ENCODE measurements around the gene PKD2L2.
A peak's percentile ranks its signal among the peaks of the same experiment; 100 is the strongest.
"Not testable (repeated sequence)": the region's sequence is repeated elsewhere in the genome, so short reads cannot be mapped to it uniquely, and the experiment has no call there.

PKD2L2 gene

GRCh38 chr5:137932800-137933199 lies 43.5 kb downstream of the PKD2L2 start:
- Histone ChIP-seq H3K27ac (ENCODE audit: low read length) (peak overlapping the region; percentile 2), H3K4me3 (ENCODE audit: low read length in 2 of 2) (no peak overlapping the region)

DNA sequence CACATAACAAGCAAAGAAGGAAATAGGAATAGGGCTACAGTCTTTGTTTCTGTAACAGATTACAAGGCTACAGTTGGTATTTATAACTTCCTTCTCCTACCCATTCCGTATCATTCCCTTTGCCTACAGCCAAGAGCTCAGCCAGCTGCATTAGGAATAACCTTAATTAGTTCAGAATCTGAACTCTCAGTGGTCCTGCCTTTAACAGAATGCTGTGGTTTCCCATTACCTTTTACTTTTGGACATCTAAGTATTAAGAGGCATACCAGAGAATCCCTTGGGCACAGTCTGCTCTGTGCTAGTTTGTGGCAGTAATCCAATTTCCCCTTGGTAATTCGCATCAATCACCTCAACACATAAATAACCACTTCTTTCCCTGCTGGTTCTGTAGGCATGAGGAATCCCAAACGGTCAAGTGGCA lies 44.2 kb downstream of the PKD2L2 start:
- H3K9me3 ChIP-seq (ENCODE audit: control insufficient read depth in 2 of 2, low read length in 2 of 2): no peaks in the 10 kb centered on the region
- peak overlapping the region; percentile 2 for H3K27ac ChIP-seq (ENCODE audit: low read length)
- no peak overlapping the region for H3K4me3 ChIP-seq (ENCODE audit: low read length in 2 of 2)
- no peak overlapping the region for H3K9ac ChIP-seq (ENCODE audit: low read length in 2 of 2)
- peaks cover 2% of the 10 kb centered on the region for H3K4me1 ChIP-seq (ENCODE audit: control insufficient read depth, insufficient read depth, low read length)
- H3K36me3 ChIP-seq (ENCODE audit: control insufficient read depth in 2 of 2, insufficient read depth in 2 of 2, low read length in 2 of 2): peaks cover 3 to 5% of the 10 kb centered on the region in 2 donors
- no peaks in the 10 kb centered on the region for H3K27me3 ChIP-seq (ENCODE audit: control insufficient read depth in 1 of 2, insufficient read depth in 2 of 2, low read length in 2 of 2)

More at GRCh38 chr5:137932800-137933199, 43.5 kb downstream of the PKD2L2 start:
- Histone ChIP-seq H3K4me1 (ENCODE audit: control insufficient read depth, insufficient read depth, low read length) (peaks cover 2% of the 10 kb centered on the region), H3K9me3 (ENCODE audit: control insufficient read depth in 2 of 2, low read length in 2 of 2) (no peaks in the 10 kb centered on the region), H3K9ac (ENCODE audit: low read length in 2 of 2) (no peak overlapping the region), H3K27me3 (ENCODE audit: control insufficient read depth in 1 of 2, insufficient read depth in 2 of 2, low read length in 2 of 2) (no peaks in the 10 kb centered on the region), H3K36me3 (ENCODE audit: control insufficient read depth in 2 of 2, insufficient read depth in 2 of 2, low read length in 2 of 2) (peaks cover 3% of the 10 kb centered on the region in 2 donors)

DNA sequence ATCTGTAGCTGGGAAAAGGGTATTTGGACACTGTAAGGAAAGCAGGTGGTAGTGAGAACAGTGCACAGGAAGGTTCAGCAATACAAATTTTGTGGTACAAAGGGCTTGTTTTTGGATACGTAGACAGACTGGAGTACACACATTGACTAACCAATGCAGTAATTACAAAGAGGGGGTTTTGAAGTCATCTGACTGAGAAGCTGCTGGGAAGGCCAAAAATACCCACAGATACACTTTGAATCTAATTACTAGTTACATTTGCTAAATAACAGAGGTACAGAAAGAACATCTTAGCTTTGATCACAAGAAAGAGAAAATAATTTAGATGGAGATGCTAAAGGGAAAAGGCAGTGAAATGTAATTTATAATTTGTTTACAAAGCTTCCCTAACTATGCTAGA lies 45.9 kb downstream of the PKD2L2 start:
- Histone ChIP-seq H3K27me3 (ENCODE audit: control insufficient read depth in 1 of 2, insufficient read depth in 2 of 2, low read length in 2 of 2) (no peaks in the 10 kb centered on the region), H3K27ac (ENCODE audit: low read length) (no peak overlapping the region), H3K36me3 (ENCODE audit: control insufficient read depth in 2 of 2, insufficient read depth in 2 of 2, low read length in 2 of 2) (peaks cover 14 to 22% of the 10 kb centered on the region in 2 donors), H3K4me3 (ENCODE audit: low read length in 2 of 2) (no peak overlapping the region), H3K9me3 (ENCODE audit: control insufficient read depth in 2 of 2, low read length in 2 of 2) (no peaks in the 10 kb centered on the region), H3K9ac (ENCODE audit: low read length in 2 of 2) (no peak overlapping the region), H3K4me1 (ENCODE audit: control insufficient read depth, insufficient read depth, low read length) (peaks cover 2% of the 10 kb centered on the region)

- no peak overlapping the region for H3K9ac ChIP-seq (ENCODE audit: low read length in 2 of 2)
- peaks cover 2% of the 10 kb centered on the region for H3K4me1 ChIP-seq (ENCODE audit: control insufficient read depth, insufficient read depth, low read length)
- H3K27ac ChIP-seq (ENCODE audit: low read length): no peak overlapping the region
- H3K27me3 ChIP-seq (ENCODE audit: control insufficient read depth in 1 of 2, insufficient read depth in 2 of 2, low read length in 2 of 2): no peaks in the 10 kb centered on the region
- no peak overlapping the region for H3K4me3 ChIP-seq (ENCODE audit: low read length in 2 of 2)
- peaks cover 14 to 23% of the 10 kb centered on the region in 2 donors for H3K36me3 ChIP-seq (ENCODE audit: control insufficient read depth in 2 of 2, insufficient read depth in 2 of 2, low read length in 2 of 2)
- H3K9me3 ChIP-seq (ENCODE audit: control insufficient read depth in 2 of 2, low read length in 2 of 2): no peaks in the 10 kb centered on the region
Observed at GRCh38 chr5:137935694-137936093, 46.4 kb downstream of the PKD2L2 start.

- Histone ChIP-seq H3K36me3 (ENCODE audit: control insufficient read depth in 2 of 2, insufficient read depth in 2 of 2, low read length in 2 of 2) (peaks cover 24 to 39% of the 10 kb centered on the region in 2 donors), H3K27ac (ENCODE audit: low read length) (no peak overlapping the region), H3K4me3 (ENCODE audit: low read length in 2 of 2) (no peak overlapping the region), H3K4me1 (ENCODE audit: control insufficient read depth, insufficient read depth, low read length) (peaks cover 2% of the 10 kb centered on the region), H3K9me3 (ENCODE audit: control insufficient read depth in 2 of 2, low read length in 2 of 2) (no peaks in the 10 kb centered on the region), H3K9ac (ENCODE audit: low read length in 2 of 2) (no peak overlapping the region), H3K27me3 (ENCODE audit: control insufficient read depth in 1 of 2, insufficient read depth in 2 of 2, low read length in 2 of 2) (no peaks in the 10 kb centered on the region)
Observed at GRCh38 chr5:137937994-137938750, 48.9 kb downstream of the PKD2L2 start.

GRCh38 chr5:137938751-137939143 lies 49.5 kb downstream of the PKD2L2 start:
- peaks cover 2% of the 10 kb centered on the region for H3K4me1 ChIP-seq (ENCODE audit: control insufficient read depth, insufficient read depth, low read length)
- H3K9ac ChIP-seq (ENCODE audit: low read length in 2 of 2): no peak overlapping the region
- no peak overlapping the region for H3K4me3 ChIP-seq (ENCODE audit: low read length in 2 of 2)
- no peaks in the 10 kb centered on the region for H3K9me3 ChIP-seq (ENCODE audit: control insufficient read depth in 2 of 2, low read length in 2 of 2)
- no peaks in the 10 kb centered on the region for H3K27me3 ChIP-seq (ENCODE audit: control insufficient read depth in 1 of 2, insufficient read depth in 2 of 2, low read length in 2 of 2)
- no peak overlapping the region for H3K27ac ChIP-seq (ENCODE audit: low read length)
- peaks cover 24 to 39% of the 10 kb centered on the region in 2 donors for H3K36me3 ChIP-seq (ENCODE audit: control insufficient read depth in 2 of 2, insufficient read depth in 2 of 2, low read length in 2 of 2)

DNA sequence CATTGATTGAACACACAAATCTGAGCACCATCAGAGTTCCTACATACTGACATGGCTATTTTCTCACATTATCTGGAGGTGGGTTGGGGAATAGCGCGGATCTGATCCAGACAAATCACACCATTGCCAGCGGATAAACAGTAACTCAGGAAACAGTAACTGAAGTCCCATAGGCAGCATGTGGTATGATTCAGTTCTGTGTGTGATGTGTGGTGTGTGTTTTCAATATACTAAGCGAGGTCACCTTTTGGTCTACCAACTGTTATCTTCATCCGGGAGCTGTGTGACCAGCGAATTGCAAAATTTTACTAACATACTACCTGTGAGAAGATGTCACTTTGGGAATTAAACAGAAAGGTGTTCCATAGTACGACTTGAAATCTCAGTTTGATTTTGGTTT lies 50.1 kb downstream of the PKD2L2 start:
- Histone ChIP-seq H3K4me3 (ENCODE audit: low read length in 2 of 2) (no peak overlapping the region), H3K9ac (ENCODE audit: low read length in 2 of 2) (no peak overlapping the region), H3K27me3 (ENCODE audit: control insufficient read depth in 1 of 2, insufficient read depth in 2 of 2, low read length in 2 of 2) (no peaks in the 10 kb centered on the region), H3K9me3 (ENCODE audit: control insufficient read depth in 2 of 2, low read length in 2 of 2) (no peaks in the 10 kb centered on the region), H3K27ac (ENCODE audit: low read length) (no peak overlapping the region), H3K36me3 (ENCODE audit: control insufficient read depth in 2 of 2, insufficient read depth in 2 of 2, low read length in 2 of 2) (peaks cover 24 to 40% of the 10 kb centered on the region in 2 donors), H3K4me1 (ENCODE audit: control insufficient read depth, insufficient read depth, low read length) (peaks cover 2% of the 10 kb centered on the region)

- not testable (repeated sequence) for H3K27ac ChIP-seq (ENCODE audit: low read length); H3K4me3 ChIP-seq (ENCODE audit: low read length in 2 of 2); H3K4me1 ChIP-seq (ENCODE audit: control insufficient read depth, insufficient read depth, low read length); H3K9ac ChIP-seq (ENCODE audit: low read length in 2 of 2); H3K9me3 ChIP-seq (ENCODE audit: control insufficient read depth in 2 of 2, low read length in 2 of 2); H3K27me3 ChIP-seq (ENCODE audit: control insufficient read depth in 1 of 2, insufficient read depth in 2 of 2, low read length in 2 of 2)
- peaks cover 38 to 58% of the 10 kb centered on the region in 2 donors for H3K36me3 ChIP-seq (ENCODE audit: control insufficient read depth in 2 of 2, insufficient read depth in 2 of 2, low read length in 2 of 2)
Observed at GRCh38 chr5:137944280-137944679, 55.0 kb downstream of the PKD2L2 start.

- H3K27ac ChIP-seq (ENCODE audit: low read length): no peak overlapping the region
- no peaks in the 10 kb centered on the region for H3K27me3 ChIP-seq (ENCODE audit: control insufficient read depth in 1 of 2, insufficient read depth in 2 of 2, low read length in 2 of 2)
- peaks cover 32 to 48% of the 10 kb centered on the region in 2 donors for H3K36me3 ChIP-seq (ENCODE audit: control insufficient read depth in 2 of 2, insufficient read depth in 2 of 2, low read length in 2 of 2)
- no peak overlapping the region for H3K9ac ChIP-seq (ENCODE audit: low read length in 2 of 2)
- no peaks in the 10 kb centered on the region for H3K4me1 ChIP-seq (ENCODE audit: control insufficient read depth, insufficient read depth, low read length)
- H3K9me3 ChIP-seq (ENCODE audit: control insufficient read depth in 2 of 2, low read length in 2 of 2): no peaks in the 10 kb centered on the region
- H3K4me3 ChIP-seq (ENCODE audit: low read length in 2 of 2): no peak overlapping the region
Observed at GRCh38 chr5:137945825-137946224, 56.6 kb downstream of the PKD2L2 start.

DNA sequence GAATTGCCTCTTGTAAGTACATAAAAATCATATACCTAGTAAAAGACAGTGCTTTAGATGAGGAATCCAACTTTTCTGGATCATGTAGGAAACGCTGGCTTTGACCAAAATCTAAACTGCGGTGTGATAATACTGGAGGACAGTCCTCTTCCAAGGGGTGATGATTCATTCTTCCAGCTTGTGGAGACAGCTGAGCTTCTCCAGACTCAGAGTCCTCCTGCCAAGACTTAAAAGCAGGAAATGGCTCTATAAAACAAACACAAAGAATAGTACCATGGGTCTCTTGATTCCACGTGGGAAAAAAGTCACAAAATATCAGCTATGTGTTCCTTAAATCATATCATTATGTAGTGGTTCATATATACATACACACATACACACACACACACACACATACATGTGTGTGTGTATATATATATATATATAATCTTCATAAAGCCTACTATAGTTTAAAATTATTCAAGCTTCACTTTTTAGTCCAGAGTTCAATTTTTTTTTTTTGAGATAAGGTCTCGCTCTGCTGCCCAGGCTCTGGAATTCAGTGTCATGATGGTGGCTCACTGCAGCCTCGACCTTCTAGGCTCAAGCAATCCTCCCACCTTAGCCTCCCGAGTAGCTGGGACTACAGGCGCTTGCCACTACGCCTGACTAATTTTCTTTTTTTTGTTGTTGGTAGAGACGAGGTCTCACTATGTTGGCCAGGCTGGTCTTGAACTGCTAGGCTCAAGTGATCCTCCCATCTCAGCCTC lies 65.0 kb downstream of the PKD2L2 start:
- peak overlapping the region; percentile 43 to 46 for H3K9ac ChIP-seq (ENCODE audit: low read length in 2 of 2)
- no peaks in the 10 kb centered on the region for H3K27me3 ChIP-seq (ENCODE audit: control insufficient read depth in 1 of 2, insufficient read depth in 2 of 2, low read length in 2 of 2)
- H3K4me1 ChIP-seq (ENCODE audit: control insufficient read depth, insufficient read depth, low read length): no peaks in the 10 kb centered on the region
- peak overlapping the region; percentile 58 for H3K27ac ChIP-seq (ENCODE audit: low read length)
- H3K9me3 ChIP-seq (ENCODE audit: control insufficient read depth in 2 of 2, low read length in 2 of 2): no peaks in the 10 kb centered on the region
- peak overlapping the region; percentile 57 to 60 for H3K4me3 ChIP-seq (ENCODE audit: low read length in 2 of 2)
- H3K36me3 ChIP-seq (ENCODE audit: control insufficient read depth in 2 of 2, insufficient read depth in 2 of 2, low read length in 2 of 2): peaks cover 3 to 4% of the 10 kb centered on the region in 2 donors

DNA sequence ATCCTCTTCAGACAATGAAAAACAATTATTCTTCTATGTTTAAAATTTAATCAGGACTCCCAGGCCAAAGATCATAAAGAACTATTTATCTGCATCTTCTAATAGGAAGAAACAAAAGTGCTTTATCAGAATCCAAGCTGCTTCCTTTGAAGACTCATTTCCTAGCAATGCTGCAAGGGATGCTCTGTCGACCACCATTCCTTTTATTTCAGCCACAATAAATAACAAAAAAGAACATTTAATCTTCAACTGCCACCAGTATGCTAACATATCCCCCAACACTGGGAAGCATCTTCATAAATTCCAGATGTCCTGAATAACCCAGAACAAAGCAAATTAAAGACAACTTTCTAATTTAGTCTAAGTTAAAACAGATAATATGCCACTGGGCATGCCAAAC lies 68.7 kb downstream of the PKD2L2 start:
- no peak overlapping the region for H3K27ac ChIP-seq (ENCODE audit: low read length)
- H3K36me3 ChIP-seq (ENCODE audit: control insufficient read depth in 2 of 2, insufficient read depth in 2 of 2, low read length in 2 of 2): peaks cover 0 to 5% of the 10 kb centered on the region in 2 donors
- H3K4me3 ChIP-seq (ENCODE audit: low read length in 2 of 2): no peak overlapping the region
- peaks cover 6% of the 10 kb centered on the region for H3K4me1 ChIP-seq (ENCODE audit: control insufficient read depth, insufficient read depth, low read length)
- no peaks in the 10 kb centered on the region for H3K27me3 ChIP-seq (ENCODE audit: control insufficient read depth in 1 of 2, insufficient read depth in 2 of 2, low read length in 2 of 2)
- no peak overlapping the region for H3K9ac ChIP-seq (ENCODE audit: low read length in 2 of 2)
- H3K9me3 ChIP-seq (ENCODE audit: control insufficient read depth in 2 of 2, low read length in 2 of 2): no peaks in the 10 kb centered on the region

Measured in stomach smooth muscle (tissue), 2 donors.